ENCODE measurements around the gene CTBP2. TPM values are rescaled to one million over a fixed set of nuclear protein-coding genes. Genes with fewer than 3 reads are reported as not detected.
"Not testable (repeated sequence)": the region's sequence is repeated elsewhere in the genome, so short reads cannot be mapped to it uniquely, and the experiment has no call there.

CTBP2 gene
- total RNA-seq, 3 donors from 2014 or later, result 1.0 to 1.4 (median 1.3) TPM

GRCh38 chr10:124995605-124996004 is 164.8 kb downstream of the CTBP2 start:
- DNase-seq, result no peak
- Mint-ChIP-seq H3K4me1 (ENCODE audit: low read depth) (no peaks in the 10 kb centered on the region), H3K36me3 (ENCODE audit: insufficient read depth) (no peaks in the 10 kb centered on the region), H3K4me3 (no peak overlapping the region), H3K9me3 (no peaks in the 10 kb centered on the region), H3K27me3 (ENCODE audit: low read depth) (no peaks in the 10 kb centered on the region)
- no peak for ATAC-seq

DNA sequence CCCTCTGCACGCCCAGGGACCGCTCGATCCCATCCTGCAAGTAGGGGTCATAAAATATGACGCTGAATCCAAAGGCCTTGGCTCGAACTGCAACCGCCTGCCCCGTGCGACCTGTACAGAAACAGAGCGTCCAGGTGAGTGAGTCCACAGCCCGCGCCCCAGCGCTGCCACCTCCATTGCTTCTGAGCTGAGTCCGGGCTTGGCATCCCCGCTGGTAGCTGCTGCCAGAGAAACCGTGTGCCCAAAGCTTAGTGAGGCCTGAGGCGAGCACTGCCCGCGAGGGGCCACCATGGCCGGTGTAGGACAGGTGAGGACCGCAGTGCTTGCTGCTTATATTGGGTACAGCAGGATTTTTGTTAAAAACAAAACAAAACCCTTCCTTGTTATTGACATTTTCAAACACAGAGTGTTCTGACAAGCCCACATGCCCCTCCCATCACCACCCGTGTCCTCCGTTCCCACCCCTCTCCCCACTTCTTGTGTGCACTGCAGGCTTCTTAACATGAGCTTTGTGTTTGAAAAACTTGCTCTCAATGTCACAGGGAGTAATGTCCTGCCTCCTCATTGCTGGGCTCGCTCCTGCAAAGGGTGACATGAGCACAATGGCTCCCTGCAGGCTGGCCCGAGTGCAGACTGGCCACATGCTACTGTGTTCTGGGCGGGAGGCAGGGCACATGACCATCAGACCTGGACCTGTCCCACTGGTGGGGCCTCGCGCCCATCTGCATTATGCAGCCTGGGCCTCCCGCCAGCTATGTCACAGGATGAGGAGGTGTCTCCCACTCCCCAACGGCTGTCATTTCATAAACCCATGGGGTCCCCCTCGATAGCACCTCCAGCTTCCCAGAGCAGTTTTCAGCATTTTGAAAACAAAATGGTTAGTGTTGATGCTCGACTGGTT is 165.5 kb downstream of the CTBP2 start:
- no peaks in the 10 kb centered on the region for H3K27me3 Mint-ChIP-seq (ENCODE audit: low read depth)
- no peaks in the 10 kb centered on the region for H3K4me1 Mint-ChIP-seq (ENCODE audit: low read depth)
- no peak for ATAC-seq
- no peak for DNase-seq
- no peaks in the 10 kb centered on the region for H3K36me3 Mint-ChIP-seq (ENCODE audit: insufficient read depth)
- H3K4me3 Mint-ChIP-seq, result no peak overlapping the region
- no peaks in the 10 kb centered on the region for H3K9me3 Mint-ChIP-seq

DNA sequence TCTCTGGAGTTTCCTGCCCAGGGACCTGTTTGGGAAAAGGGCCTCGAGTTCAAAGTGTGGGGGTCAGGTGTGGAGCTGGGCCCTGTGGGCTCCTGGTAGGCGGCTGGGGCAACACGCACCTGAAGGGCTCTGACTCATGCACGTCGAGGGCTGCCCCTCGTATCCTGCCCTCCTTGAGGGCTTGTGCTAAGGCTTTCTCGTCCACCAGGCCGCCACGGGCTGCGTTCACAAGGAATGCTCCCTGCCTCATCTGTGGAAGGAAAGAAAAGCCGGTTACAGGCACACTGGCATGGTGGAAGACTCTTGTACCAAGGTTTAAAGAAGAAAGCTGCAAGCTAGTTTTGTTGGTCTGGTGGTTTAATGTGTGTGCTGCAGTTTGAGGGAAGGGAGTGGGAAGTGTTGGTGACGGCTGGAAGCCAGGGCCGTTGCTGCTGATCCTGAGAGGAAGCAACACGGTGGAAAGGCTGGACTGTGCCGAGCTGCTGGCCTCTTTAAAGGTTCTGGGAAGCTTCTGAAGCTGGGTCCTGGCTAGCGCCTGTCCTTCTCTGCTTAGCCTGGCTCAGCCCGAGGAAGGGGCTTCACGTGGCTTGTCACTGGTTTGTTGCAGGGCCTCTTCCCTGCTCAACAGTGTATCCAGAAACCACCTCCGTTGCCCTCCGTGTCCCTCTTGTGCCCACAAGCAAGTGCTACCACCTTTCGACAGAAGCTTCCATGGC is 166.5 kb downstream of the CTBP2 start:
- no peak for ATAC-seq
- Mint-ChIP-seq H3K4me3 (no peak overlapping the region), H3K36me3 (ENCODE audit: insufficient read depth) (peaks cover 1% of the 10 kb centered on the region), H3K4me1 (ENCODE audit: low read depth) (peaks cover under 1% of the 10 kb centered on the region), H3K27me3 (ENCODE audit: low read depth) (no peaks in the 10 kb centered on the region), H3K9me3 (no peaks in the 10 kb centered on the region)
- DNase-seq, result no peak

- H3K27me3 Mint-ChIP-seq (ENCODE audit: low read depth), result no peaks in the 10 kb centered on the region
- ATAC-seq (no peak), DNase-seq (no peak)
- peaks cover 2% of the 10 kb centered on the region for H3K4me1 Mint-ChIP-seq (ENCODE audit: low read depth)
- no peaks in the 10 kb centered on the region for H3K9me3 Mint-ChIP-seq
- H3K36me3 Mint-ChIP-seq (ENCODE audit: insufficient read depth), result peaks cover 3% of the 10 kb centered on the region
- H3K4me3 Mint-ChIP-seq, result no peak overlapping the region
These were observed 167.0 kb downstream of the CTBP2 start for GRCh38 chr10:124993345-124993708.

DNA sequence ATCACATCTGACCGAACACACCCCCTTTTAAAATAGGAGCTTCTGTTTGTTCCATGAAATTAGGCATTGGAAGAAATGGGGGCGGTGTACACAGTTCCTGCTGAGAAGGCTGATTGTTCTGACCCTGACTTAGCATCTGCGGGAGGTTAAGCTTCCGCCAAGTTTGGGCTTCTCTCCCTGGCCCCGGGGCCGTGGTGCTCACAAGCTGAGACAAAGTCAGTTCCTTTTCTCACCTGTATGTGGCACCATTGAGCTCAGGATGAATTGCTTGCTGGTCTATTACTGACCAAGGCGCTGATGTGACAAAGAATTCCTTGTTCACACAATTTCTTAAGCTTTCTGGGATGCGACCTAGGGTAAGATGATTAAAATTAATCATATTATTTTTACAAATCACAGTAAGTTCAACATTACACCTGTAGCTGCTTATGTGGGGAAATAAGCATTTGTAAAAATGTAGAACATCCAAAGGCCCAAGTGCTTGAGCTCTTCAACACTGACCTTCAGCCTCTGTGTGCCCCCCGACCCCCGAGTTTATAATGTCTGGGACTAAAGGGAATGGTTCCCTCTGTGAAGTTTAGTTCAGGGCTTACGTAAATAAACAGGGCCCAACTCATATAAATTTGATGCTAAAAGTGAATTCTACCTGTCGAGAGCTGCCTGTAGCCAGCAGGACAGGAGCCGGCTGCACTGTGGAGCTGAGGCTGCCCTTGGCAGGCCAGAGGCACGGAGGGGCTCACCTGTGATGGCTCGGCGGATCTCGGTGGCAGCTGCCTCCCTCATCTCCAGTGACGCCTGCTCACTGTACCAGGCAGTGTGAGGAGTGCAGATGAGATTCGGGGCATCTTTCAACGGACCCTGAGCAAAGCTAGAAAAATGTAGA is 167.7 kb downstream of the CTBP2 start:
- Mint-ChIP-seq H3K36me3 (ENCODE audit: insufficient read depth) (peaks cover 4% of the 10 kb centered on the region), H3K4me1 (ENCODE audit: low read depth) (peaks cover 2% of the 10 kb centered on the region), H3K4me3 (no peak overlapping the region), H3K9me3 (no peaks in the 10 kb centered on the region), H3K27me3 (ENCODE audit: low read depth) (no peaks in the 10 kb centered on the region)
- ATAC-seq, result peak; percentile 41 to 53
- DNase-seq, result no peak

DNA sequence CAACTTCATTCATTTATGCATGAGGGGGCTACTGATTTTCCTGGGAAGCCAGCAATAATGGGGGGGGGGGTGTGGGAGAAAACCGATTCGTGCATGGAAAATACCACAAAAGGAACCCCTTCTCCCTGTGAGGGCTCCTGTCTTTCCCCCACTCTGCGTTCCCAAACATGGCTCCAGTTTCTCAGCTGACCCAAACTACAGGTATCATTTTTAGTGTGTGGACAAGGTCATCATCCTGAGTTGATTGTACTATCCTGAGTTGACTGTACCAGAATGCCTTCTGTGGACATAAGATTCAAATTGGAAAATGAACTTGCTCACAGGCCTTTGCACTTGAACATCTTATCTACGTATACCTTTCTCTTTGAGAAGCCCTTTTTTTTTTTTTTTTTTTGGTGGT is 168.5 kb downstream of the CTBP2 start:
- DNase-seq (no peak), ATAC-seq (no peak)
- Mint-ChIP-seq H3K27me3 (ENCODE audit: low read depth) (no peaks in the 10 kb centered on the region), H3K9me3 (no peaks in the 10 kb centered on the region), H3K4me1 (ENCODE audit: low read depth) (peaks cover 2% of the 10 kb centered on the region), H3K4me3 (no peak overlapping the region), H3K36me3 (ENCODE audit: insufficient read depth) (peaks cover 7% of the 10 kb centered on the region)

GRCh38 chr10:124990671-124991625 is 169.4 kb downstream of the CTBP2 start:
- peaks cover 2% of the 10 kb centered on the region for H3K4me1 Mint-ChIP-seq (ENCODE audit: low read depth)
- DNase-seq (no peak), ATAC-seq (no peak)
- H3K27me3 Mint-ChIP-seq (ENCODE audit: low read depth), result no peaks in the 10 kb centered on the region
- H3K9me3 Mint-ChIP-seq, result no peaks in the 10 kb centered on the region
- peaks cover 12% of the 10 kb centered on the region for H3K36me3 Mint-ChIP-seq (ENCODE audit: insufficient read depth)
- H3K4me3 Mint-ChIP-seq, result no peak overlapping the region

GRCh38 chr10:124989526-124989925 is 170.8 kb downstream of the CTBP2 start:
- peaks cover 23% of the 10 kb centered on the region for H3K36me3 Mint-ChIP-seq (ENCODE audit: insufficient read depth)
- peaks cover 2% of the 10 kb centered on the region for H3K4me1 Mint-ChIP-seq (ENCODE audit: low read depth)
- no peak for ATAC-seq
- H3K4me3 Mint-ChIP-seq, result no peak overlapping the region
- DNase-seq, result no peak
- H3K9me3 Mint-ChIP-seq, result no peaks in the 10 kb centered on the region
- no peaks in the 10 kb centered on the region for H3K27me3 Mint-ChIP-seq (ENCODE audit: low read depth)

DNA sequence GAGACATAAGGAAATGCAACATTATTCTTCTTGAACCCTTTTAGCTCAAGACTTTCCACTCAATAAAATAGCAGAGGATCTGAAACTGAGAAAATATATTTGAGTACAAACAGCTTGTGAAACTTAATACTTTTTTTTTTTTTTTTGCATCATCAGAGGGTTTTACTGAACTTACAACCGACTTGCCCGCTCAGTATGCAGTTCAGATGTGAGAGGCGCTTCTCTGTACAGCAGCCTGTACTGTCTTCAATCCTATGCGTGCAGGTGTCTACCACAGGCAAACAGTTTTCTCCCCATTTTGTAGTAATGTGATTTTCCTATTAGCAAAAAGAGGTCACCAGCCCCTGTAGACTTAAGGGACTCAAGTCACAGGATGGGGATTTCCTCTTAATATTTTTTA is 171.6 kb downstream of the CTBP2 start:
- not testable (repeated sequence) for H3K27me3 Mint-ChIP-seq (ENCODE audit: low read depth); H3K4me1 Mint-ChIP-seq (ENCODE audit: low read depth); DNase-seq; H3K9me3 Mint-ChIP-seq; H3K4me3 Mint-ChIP-seq; ATAC-seq
- peaks cover 27% of the 10 kb centered on the region for H3K36me3 Mint-ChIP-seq (ENCODE audit: insufficient read depth)

GRCh38 chr10:124987788-124988187 is 172.6 kb downstream of the CTBP2 start:
- no peak for ATAC-seq
- DNase-seq, result no peak
- no peak overlapping the region for H3K4me3 Mint-ChIP-seq
- no peaks in the 10 kb centered on the region for H3K9me3 Mint-ChIP-seq
- H3K4me1 Mint-ChIP-seq (ENCODE audit: low read depth), result peaks cover 2% of the 10 kb centered on the region
- H3K27me3 Mint-ChIP-seq (ENCODE audit: low read depth), result no peaks in the 10 kb centered on the region
- peaks cover 37% of the 10 kb centered on the region for H3K36me3 Mint-ChIP-seq (ENCODE audit: insufficient read depth)

- DNase-seq (no peak), ATAC-seq (no peak)
- Mint-ChIP-seq H3K36me3 (ENCODE audit: insufficient read depth) (peaks cover 48% of the 10 kb centered on the region), H3K4me1 (ENCODE audit: low read depth) (peaks cover 2% of the 10 kb centered on the region), H3K27me3 (ENCODE audit: low read depth) (no peaks in the 10 kb centered on the region), H3K9me3 (no peaks in the 10 kb centered on the region), H3K4me3 (no peak overlapping the region)
These were observed 175.2 kb downstream of the CTBP2 start for GRCh38 chr10:124985162-124985561.

GRCh38 chr10:124984376-124984775 is 176.0 kb downstream of the CTBP2 start:
- no peaks in the 10 kb centered on the region for H3K9me3 Mint-ChIP-seq
- DNase-seq (no peak), ATAC-seq (no peak)
- peaks cover 53% of the 10 kb centered on the region for H3K36me3 Mint-ChIP-seq (ENCODE audit: insufficient read depth)
- peaks cover 2% of the 10 kb centered on the region for H3K4me1 Mint-ChIP-seq (ENCODE audit: low read depth)
- H3K27me3 Mint-ChIP-seq (ENCODE audit: low read depth), result no peaks in the 10 kb centered on the region
- no peak overlapping the region for H3K4me3 Mint-ChIP-seq

DNA sequence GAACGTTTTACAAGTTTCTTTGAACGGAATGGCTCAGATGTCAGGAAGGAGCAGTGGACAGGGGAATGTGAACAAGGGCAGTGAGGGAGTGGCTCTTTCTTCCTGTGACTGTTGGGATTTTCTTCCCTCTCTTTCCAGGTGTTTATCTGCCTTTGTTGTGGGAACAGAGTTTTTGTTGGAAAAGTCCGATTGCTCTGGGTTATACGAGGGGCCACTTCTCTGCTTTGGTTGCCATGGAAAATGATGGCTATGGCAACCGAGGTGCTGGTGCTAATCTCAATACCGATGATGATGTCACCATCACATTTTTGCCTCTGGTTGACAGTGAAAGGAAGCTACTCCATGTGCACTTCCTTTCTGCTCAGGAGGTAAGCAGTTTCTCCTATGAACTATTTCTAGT is 177.0 kb downstream of the CTBP2 start:
- ATAC-seq, result no peak
- H3K36me3 Mint-ChIP-seq (ENCODE audit: insufficient read depth), result peaks cover 54% of the 10 kb centered on the region
- H3K9me3 Mint-ChIP-seq, result no peaks in the 10 kb centered on the region
- no peaks in the 10 kb centered on the region for H3K27me3 Mint-ChIP-seq (ENCODE audit: low read depth)
- no peak overlapping the region for H3K4me3 Mint-ChIP-seq
- DNase-seq, result no peak
- peaks cover under 1% of the 10 kb centered on the region for H3K4me1 Mint-ChIP-seq (ENCODE audit: low read depth)

All from activated T-cell treated with anti-CD3 and anti-CD28 coated beads, Interleukin-2, amount 50 U/mL, for 4 hours (primary cell).